Measurements from ENCODE around the gene PCDHB10. TPM values are rescaled to one million over a fixed set of nuclear protein-coding genes. Genes with fewer than 3 reads are reported as not detected.
"Not testable (repeated sequence)": the region's sequence is repeated elsewhere in the genome, so short reads cannot be mapped to it uniquely, and the experiment has no call there.

The PCDHB10 gene
- 1 to 10 TPM; 3.0 to 6.4 (median 4.1) TPM for total RNA-seq

GRCh38 chr5:141192110-141192725 lies at the start of gene PCDHB10:
Gene PCDHB10 (plus strand): TSS chr5:141192353. CDS start chr5:141192553, 200 bp downstream.
- no peak for TF ChIP-seq POLR2A (IDR thresholded peaks at IDR 0.05)
- TF ChIP-seq EP300 (IDR thresholded peaks at IDR 0.05) = no peak
- TF ChIP-seq POLR2AphosphoS5 (IDR thresholded peaks at IDR 0.05) = no peak
- TF ChIP-seq CTCF (IDR thresholded peaks at IDR 0.05) = peak in 2 of 4 experiments; percentile 25 to 46
- Histone ChIP-seq H3K36me3 (peaks cover 0 to 4% of the 10 kb centered on the region in 2 donors), H3K27ac (no peak within 1 kb of the TSS), H3K9me3 (peaks cover 0 to 96% (median 3%) of the 10 kb centered on the region in 3 donors), H3K4me3 (peak within 1 kb of the TSS in 1 of 2 donors; percentile 28), H3K27me3 (peaks cover 41% of the 10 kb centered on the region), H3K4me1 (no peaks in the 10 kb centered on the region)
- 0 to 7% methylated on average over 7 to 8 of the region's 10 CpGs for WGBS, 2 donors (ENCODE audit: low coverage in 1 of 2)
- ATAC-seq = no peak

DNA sequence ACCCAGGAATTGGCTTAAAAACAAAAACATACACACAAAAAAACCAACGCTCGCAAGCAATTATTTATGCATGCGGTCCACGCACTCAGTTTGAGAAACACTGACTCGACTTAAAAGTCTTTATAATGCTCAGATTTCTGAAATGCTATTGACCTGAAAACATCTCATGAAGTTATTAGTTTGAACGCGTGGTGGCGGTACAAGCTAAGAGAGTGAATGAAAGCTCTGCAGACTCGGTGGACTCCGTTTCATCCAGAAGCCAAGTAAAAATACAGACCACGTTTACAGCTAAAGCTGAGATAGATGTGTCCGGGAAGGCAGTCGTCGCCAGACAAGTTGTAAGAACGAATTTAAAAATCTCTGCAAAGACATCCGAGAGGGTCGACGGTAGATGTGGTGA lies 42.3 kb upstream of the PCDHB10 start, which contains the start of gene PCDHB6:
TSS of gene PCDHB6 (plus strand) at position 246 of the 400 bp plus-strand sequence. CDS start 201 bp downstream, outside the sequence.
- no peak for TF ChIP-seq POLR2A (IDR thresholded peaks at IDR 0.05)
- peak in 1 of 4 experiments; percentile 27 for TF ChIP-seq CTCF (IDR thresholded peaks at IDR 0.05)
- no peak for TF ChIP-seq EP300 (IDR thresholded peaks at IDR 0.05)
- no peak for TF ChIP-seq POLR2AphosphoS5 (IDR thresholded peaks at IDR 0.05)
- Histone ChIP-seq H3K27me3 (peaks cover 43% of the 10 kb centered on the region), H3K9me3 (peaks cover 0 to 89% (median 0%) of the 10 kb centered on the region in 3 donors), H3K4me3 (peak within 1 kb of the TSS in 1 of 2 donors; percentile 6), H3K36me3 (no peaks in the 10 kb centered on the region), H3K27ac (no peak within 1 kb of the TSS), H3K4me1 (no peaks in the 10 kb centered on the region)
- ATAC-seq = no peak
- WGBS, 2 donors (ENCODE audit: low coverage in 1 of 2) = 15 to 26% methylated on average over 18 of the region's 18 CpGs

DNA sequence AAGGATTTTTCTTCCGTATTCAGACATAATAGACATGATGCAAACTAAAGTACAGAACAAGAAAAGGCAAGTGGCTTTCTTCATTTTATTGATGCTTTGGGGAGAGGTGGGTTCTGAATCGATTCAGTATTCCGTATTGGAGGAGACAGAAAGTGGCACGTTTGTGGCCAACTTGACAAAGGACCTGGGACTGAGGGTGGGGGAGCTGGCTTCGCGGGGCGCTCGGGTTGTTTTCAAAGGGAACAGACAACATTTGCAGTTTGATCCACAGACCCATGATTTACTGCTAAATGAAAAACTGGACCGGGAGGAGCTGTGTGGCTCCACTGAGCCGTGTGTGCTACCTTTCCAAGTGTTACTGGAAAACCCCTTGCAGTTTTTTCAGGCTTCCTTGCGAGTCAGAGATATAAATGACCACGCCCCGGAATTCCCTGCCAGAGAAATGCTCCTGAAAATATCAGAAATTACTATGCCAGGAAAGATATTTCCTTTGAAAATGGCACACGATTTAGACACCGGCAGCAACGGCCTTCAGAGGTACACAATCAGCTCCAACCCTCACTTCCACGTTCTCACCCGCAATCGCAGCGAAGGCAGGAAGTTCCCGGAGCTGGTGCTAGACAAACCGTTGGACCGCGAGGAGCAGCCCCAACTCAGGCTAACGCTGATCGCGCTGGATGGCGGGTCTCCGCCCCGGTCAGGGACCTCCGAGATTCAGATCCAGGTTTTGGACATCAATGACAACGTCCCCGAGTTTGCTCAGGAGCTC lies 41.7 kb upstream of the PCDHB10 start:
- Histone ChIP-seq H3K27ac (no peak overlapping the region), H3K9me3 (peaks cover 0 to 93% (median 0%) of the 10 kb centered on the region in 3 donors), H3K4me1 (no peaks in the 10 kb centered on the region), H3K27me3 (peaks cover 45% of the 10 kb centered on the region), H3K36me3 (no peaks in the 10 kb centered on the region), H3K4me3 (peak overlapping the region in 1 of 2 donors; percentile 6)
- 36 to 64% methylated on average over 8 to 14 of the region's 33 CpGs for WGBS, 2 donors (ENCODE audit: low coverage in 1 of 2)
- TF ChIP-seq POLR2A (IDR thresholded peaks at IDR 0.05) (no peak), POLR2AphosphoS5 (IDR thresholded peaks at IDR 0.05) (no peak), EP300 (IDR thresholded peaks at IDR 0.05) (no peak), CTCF (IDR thresholded peaks at IDR 0.05) (no peak)
- no peak for ATAC-seq

- H3K4me1 ChIP-seq = no peaks in the 10 kb centered on the region
- H3K4me3 ChIP-seq = no peak overlapping the region
- no peak overlapping the region for H3K27ac ChIP-seq
- H3K9me3 ChIP-seq = peaks cover 0 to 94% (median 0%) of the 10 kb centered on the region in 3 donors
- no peak for ATAC-seq
- 7 to 53% methylated on average over 3 to 13 of the region's 13 CpGs for WGBS, 2 donors (ENCODE audit: low coverage in 1 of 2)
- peaks cover 46% of the 10 kb centered on the region for H3K27me3 ChIP-seq
- TF ChIP-seq POLR2AphosphoS5 (IDR thresholded peaks at IDR 0.05) (no peak), EP300 (IDR thresholded peaks at IDR 0.05) (no peak), CTCF (IDR thresholded peaks at IDR 0.05) (no peak), POLR2A (IDR thresholded peaks at IDR 0.05) (no peak)
- no peaks in the 10 kb centered on the region for H3K36me3 ChIP-seq
Measured at GRCh38 chr5:141150993-141151325, 41.2 kb upstream of the PCDHB10 start.

- H3K4me3 ChIP-seq, H3K27ac ChIP-seq, H3K4me1 ChIP-seq, ATAC-seq, H3K36me3 ChIP-seq: not testable (repeated sequence)
- 9 to 19% methylated on average over 5 to 7 of the region's 41 CpGs for WGBS, 2 donors (ENCODE audit: low coverage in 1 of 2)
- H3K27me3 ChIP-seq = peaks cover 53% of the 10 kb centered on the region
- H3K9me3 ChIP-seq = peaks cover 0 to 98% (median 0%) of the 10 kb centered on the region in 3 donors
Measured at GRCh38 chr5:141151632-141152031, 40.5 kb upstream of the PCDHB10 start.

DNA sequence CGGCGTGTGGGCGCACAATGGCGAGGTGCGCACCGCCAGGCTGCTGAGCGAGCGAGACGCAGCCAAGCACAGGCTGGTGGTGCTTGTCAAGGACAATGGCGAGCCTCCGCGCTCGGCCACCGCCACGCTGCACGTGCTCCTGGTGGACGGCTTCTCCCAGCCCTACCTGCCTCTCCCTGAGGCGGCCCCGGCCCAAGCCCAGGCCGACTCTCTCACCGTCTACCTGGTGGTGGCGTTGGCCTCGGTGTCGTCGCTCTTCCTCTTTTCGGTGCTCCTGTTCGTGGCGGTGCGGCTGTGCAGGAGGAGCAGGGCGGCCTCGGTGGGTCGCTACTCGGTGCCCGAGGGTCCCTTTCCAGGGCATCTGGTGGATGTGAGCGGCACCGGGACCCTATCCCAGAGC lies 40.1 kb upstream of the PCDHB10 start:
- H3K27ac ChIP-seq, H3K36me3 ChIP-seq, ATAC-seq, H3K4me3 ChIP-seq, H3K4me1 ChIP-seq: not testable (repeated sequence)
- no CpG with 5 or more reads among the region's 36 CpGs for WGBS, 2 donors (ENCODE audit: low coverage in 1 of 2)
- Histone ChIP-seq H3K9me3 (peaks cover 0 to 98% (median 0%) of the 10 kb centered on the region in 3 donors), H3K27me3 (peaks cover 57% of the 10 kb centered on the region)

Measured in gastroesophageal sphincter (tissue), 4 donors.